SK-N-MC (cell line): ENCODE data around the gene PTPRG.

Experiments
- EZH2 ChIP-seq: fragments of 200-600 bp; sonication (generic); IDR thresholded peaks from one replicate; pipeline ENCODE4 v1.6.1; 2017; ENCODE audit warnings: antibody characterized with exemption
- FOXP2 ChIP-seq: optimal IDR thresholded peaks from 2 replicates; pipeline ENCODE3; 2011; ENCODE audit warnings: mild to moderate bottlenecking, moderate library complexity; ENCODE audit not compliant: insufficient read depth; ENCODE audit errors: extremely low read length, control extremely low read depth
- POLR2AphosphoS5 ChIP-seq: IDR thresholded peaks from 2 replicates; pipeline ENCODE4 v1.6.1; 2012; ENCODE audit warnings: mild to moderate bottlenecking, low read depth, low read length, borderline replicate concordance

DNA sequence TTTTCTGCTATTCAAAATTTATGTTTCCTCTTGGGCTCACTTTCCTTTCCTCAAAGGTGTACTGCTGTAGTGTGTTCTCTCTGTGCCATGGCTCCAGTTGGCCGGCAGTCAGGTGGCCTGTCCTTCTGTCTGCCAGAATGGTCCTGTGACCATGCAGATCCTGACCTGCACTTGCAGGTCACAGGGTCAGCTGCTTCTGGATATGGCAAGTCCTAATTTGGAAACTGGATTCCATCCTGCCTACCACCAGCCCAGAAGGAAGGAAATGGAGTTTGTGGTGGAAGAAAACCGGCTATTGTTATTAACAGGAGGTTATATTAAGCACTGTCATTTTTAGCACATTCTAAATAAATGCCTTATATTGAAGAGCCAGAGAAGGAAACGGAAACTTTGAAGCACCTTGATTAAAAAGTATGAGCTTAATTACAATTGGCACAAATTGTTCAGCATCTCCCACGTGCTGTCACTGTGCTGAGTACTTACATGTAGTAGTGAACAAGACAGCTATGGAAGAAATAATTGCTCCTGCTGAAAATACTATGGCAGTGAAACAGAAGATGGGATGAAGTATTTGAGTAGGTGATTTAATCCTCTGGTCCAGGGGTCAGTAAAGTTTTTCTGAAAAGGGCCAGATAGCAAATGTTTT, 362.8 kb downstream of the PTPRG start:
- TF ChIP-seq EZH2 = no peak
- no peak for TF ChIP-seq POLR2AphosphoS5
- TF ChIP-seq FOXP2 = no peak
